ENCODE results near the gene MRPL41.

GRCh38 chr9:137581361-137582285 lies 29.9 kb downstream of the MRPL41 start:
- TF ChIP-seq CTCF (IDR thresholded peaks at IDR 0.05; ENCODE audit: insufficient read depth, low read length) (no peak), REST (IDR thresholded peaks at IDR 0.05; ENCODE audit: insufficient replicate concordance, low read depth) (no peak), POLR2AphosphoS5 (IDR thresholded peaks at IDR 0.05; ENCODE audit: low read depth) (no peak), GABPA (IDR thresholded peaks at IDR 0.05; ENCODE audit: low read depth) (no peak), SPI1 (IDR thresholded peaks at IDR 0.05; ENCODE audit: borderline replicate concordance, low read depth) (no peak)

All from HL-60 (cell line).